ENCODE data around the gene IL32.

Gene IL32

DNA sequence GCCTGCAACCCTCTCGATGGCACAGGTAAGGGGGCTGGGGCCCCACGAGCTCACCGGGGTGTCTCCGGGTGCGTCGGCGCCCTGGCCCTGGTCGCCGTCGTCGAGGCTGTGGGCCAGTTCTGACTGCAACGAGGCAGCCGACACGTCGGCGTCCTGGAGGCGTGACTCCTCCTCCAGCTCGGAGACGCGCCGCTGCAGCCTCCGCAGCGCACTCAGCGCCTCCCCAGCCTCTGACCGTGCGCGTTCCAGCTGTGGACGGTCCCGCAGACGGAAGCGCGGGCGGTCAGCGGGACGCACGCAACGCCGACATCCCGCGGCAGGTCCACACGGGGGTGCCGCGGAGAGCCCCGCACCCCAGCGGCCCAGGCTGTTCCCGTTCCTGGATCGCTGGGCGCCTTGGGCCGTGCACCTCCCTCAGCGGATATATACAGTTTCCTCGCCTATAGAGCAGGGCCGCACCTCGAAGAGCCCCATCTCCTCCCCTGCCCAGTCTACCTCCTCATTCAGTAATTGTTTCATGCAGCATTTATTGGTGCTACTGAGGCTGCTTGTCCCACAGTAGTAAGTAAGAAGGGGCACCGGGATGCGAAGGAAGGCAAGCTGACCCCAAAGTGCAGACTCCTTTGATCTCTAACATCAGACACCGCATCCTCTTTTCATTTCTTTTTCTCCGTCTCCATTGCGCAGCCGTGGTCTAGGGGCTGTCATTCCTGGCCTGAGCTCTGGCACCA is 35.8 kb upstream of the IL32 start:
- FAIRE-seq (no peak), DNase-seq (ENCODE audit: insufficient read length, low spot score) (no peak)
- TF ChIP-seq, protein P1, sequence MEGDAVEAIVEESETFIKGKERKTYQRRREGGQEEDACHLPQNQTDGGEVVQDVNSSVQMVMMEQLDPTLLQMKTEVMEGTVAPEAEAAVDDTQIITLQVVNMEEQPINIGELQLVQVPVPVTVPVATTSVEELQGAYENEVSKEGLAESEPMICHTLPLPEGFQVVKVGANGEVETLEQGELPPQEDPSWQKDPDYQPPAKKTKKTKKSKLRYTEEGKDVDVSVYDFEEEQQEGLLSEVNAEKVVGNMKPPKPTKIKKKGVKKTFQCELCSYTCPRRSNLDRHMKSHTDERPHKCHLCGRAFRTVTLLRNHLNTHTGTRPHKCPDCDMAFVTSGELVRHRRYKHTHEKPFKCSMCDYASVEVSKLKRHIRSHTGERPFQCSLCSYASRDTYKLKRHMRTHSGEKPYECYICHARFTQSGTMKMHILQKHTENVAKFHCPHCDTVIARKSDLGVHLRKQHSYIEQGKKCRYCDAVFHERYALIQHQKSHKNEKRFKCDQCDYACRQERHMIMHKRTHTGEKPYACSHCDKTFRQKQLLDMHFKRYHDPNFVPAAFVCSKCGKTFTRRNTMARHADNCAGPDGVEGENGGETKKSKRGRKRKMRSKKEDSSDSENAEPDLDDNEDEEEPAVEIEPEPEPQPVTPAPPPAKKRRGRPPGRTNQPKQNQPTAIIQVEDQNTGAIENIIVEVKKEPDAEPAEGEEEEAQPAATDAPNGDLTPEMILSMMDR (IDR thresholded peaks at IDR 0.05; ENCODE audit: insufficient read depth, missing control alignments) = no peak

- no peak for FAIRE-seq
- no peak for DNase-seq (ENCODE audit: insufficient read length, low spot score)
- TF ChIP-seq, protein P1 (IDR thresholded peaks at IDR 0.05; ENCODE audit: insufficient read depth, missing control alignments) = no peak
Observed at GRCh38 chr16:3030222-3031212, 34.9 kb upstream of the IL32 start.

DNA sequence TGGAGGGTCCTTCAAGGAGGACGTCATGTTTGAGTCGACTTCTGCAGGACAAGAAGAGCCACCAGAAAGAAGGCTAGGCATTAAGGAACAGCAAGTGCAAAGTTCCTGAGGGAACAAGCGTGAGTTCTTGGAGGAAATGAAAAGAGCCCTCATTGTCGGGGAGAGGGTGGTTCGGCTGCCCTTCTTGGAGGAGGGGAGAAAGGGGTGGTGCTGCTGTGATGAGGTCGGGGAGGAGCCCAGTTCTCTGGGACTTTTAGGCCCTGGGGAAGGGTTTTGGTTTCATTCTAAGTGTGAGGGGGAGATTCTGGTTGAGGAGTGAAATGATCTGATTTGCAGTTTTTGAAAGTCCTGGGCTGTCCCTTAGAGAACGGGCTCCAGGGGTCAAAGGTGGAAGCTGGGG is 32.8 kb upstream of the IL32 start:
- TF ChIP-seq, protein P1 (IDR thresholded peaks at IDR 0.05; ENCODE audit: insufficient read depth, missing control alignments) = no peak
- DNase-seq (ENCODE audit: insufficient read length, low spot score) (no peak), FAIRE-seq (no peak)

DNA sequence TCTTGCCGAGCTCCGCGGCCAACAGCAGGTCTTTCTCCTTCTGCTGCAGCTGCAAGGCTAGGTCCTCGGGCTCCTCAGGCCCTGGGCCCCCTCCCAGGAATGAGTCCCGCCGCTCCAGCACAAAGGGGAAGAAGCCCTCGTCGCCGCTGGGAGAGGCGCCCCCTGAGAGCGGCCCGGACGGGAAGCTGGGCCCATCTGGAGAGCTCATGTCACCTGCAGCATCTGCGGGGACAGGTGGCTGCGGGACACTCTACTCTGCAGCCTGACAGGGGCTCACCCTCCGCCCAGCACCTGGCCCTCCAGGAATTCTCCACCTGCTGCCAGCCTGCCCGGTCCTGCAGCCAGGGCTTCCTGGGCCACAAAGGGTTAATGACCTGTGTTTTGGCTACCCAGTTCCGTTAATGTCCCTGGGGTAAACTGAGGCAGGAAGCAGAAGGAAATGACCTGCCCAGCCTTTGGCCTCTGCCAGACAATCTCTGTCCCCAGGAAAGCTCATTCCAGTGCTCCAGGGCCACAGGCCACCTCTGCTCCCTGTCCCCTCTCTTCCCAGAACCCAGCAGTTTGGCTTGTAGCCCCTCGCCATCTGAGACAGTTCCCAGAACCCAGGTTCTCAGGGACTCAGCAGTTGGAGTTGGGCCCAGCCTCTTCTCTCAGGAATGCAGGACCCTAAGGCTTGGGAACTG is 30.0 kb upstream of the IL32 start:
- FAIRE-seq (no peak), DNase-seq (ENCODE audit: insufficient read length, low spot score) (no peak)
- TF ChIP-seq, protein P1 (IDR thresholded peaks at IDR 0.05; ENCODE audit: insufficient read depth, missing control alignments) = no peak

GRCh38 chr16:3035972-3036725 is 29.3 kb upstream of the IL32 start:
- DNase-seq (ENCODE audit: insufficient read length, low spot score) (no peak), FAIRE-seq (no peak)
- TF ChIP-seq, protein P1 (IDR thresholded peaks at IDR 0.05; ENCODE audit: insufficient read depth, missing control alignments) = no peak

GRCh38 chr16:3036726-3037315 is 28.6 kb upstream of the IL32 start, which contains the start of gene BICDL2:
TSS of gene BICDL2 (minus strand) at chr16:3036944. CDS start at chr16:3035496, 1,448 bp downstream.
- DNase-seq (ENCODE audit: insufficient read length, low spot score) = no peak
- TF ChIP-seq, protein P1 (IDR thresholded peaks at IDR 0.05; ENCODE audit: insufficient read depth, missing control alignments) = no peak
- no peak for FAIRE-seq
